ENCODE data around the gene FSTL1.

- TF ChIP-seq POLR2A (IDR thresholded peaks at IDR 0.05; ENCODE audit: low read length) (no peak), GATA1 (IDR thresholded peaks at IDR 0.05; ENCODE audit: low read depth, low read length) (no peak)
These were observed 40.3 kb downstream of the FSTL1 start for GRCh38 chr3:120410541-120410940.
